ENCODE measurements around the gene FAM229A. TPM values are rescaled to one million over a fixed set of nuclear protein-coding genes. Genes with fewer than 3 reads are reported as not detected.

The FAM229A gene
- total and polyA plus RNA-seq, 9 of the 15 experiments (the other 6 are each of a cell fraction or from before 2014, with no cell fraction given), result 0.04 to 21.6 (median 7.4) TPM

- Histone ChIP-seq H3K79me2 (ENCODE audit: control insufficient read depth, insufficient read depth, low read length) (no peaks in the 10 kb centered on the region), H3K4me1 (replicated peaks in 1 of 2; ENCODE audit: control insufficient read depth in 2 of 2, insufficient read depth in 2 of 2, low read length in 2 of 2) (peaks cover 8 to 23% of the 10 kb centered on the region in 2 experiments; a peak in 4 of 5 replicates), H3K36me3 (ENCODE audit: control insufficient read depth, insufficient read depth, low read length) (no peaks in the 10 kb centered on the region), H4K20me1 (replicated peaks; ENCODE audit: control insufficient read depth, insufficient read depth, low read length) (no peaks in the 10 kb centered on the region), H3K27ac (ENCODE audit: extremely low read depth, low read depth, low read length) (no peak overlapping the region), H2AFZ (ENCODE audit: low read depth, low read length) (no peak overlapping the region), H3K9ac (ENCODE audit: insufficient read depth in 1 of 2, low read depth in 2 of 2, low read length in 2 of 2) (no peak overlapping the region), H3K27me3 (ENCODE audit: control insufficient read depth in 2 of 2, insufficient read depth in 2 of 2, low read length in 2 of 2) (no peaks in the 10 kb centered on the region), H3K9me3 (replicated peaks; ENCODE audit: control insufficient read depth, insufficient read depth, low read depth, low read length) (no peaks in the 10 kb centered on the region), H3K4me2 (ENCODE audit: insufficient read depth, low read length) (no peak overlapping the region), H3K9me1 (ENCODE audit: control insufficient read depth, insufficient read depth, low read length) (no peaks in the 10 kb centered on the region), H3K4me3 (no peak overlapping the region)
- ChIA-PET POLR2A (interaction anchor here (0.6 to 2.2 kb wide), 3 partner anchors 11 to 659 kb away, joined by 4 to 6 read pairs (median 5); partner anchors contain the start of gene BSDC1), CTCF (ENCODE audit: low intra/inter-chr PET ratio) (interaction anchor here (0.6 kb wide), 1 partner anchor 776 kb away, joined by 4 read pairs; no protein-coding TSS in a partner anchor)
- ATAC-seq (no peak), FAIRE-seq (no peak), DNase-seq (ENCODE audit: extremely low read depth in 1 of 4, low spot score in 3 of 4) (no peak)
- in situ Hi-C loops (cut with MboI) (no loop called here), intact Hi-C loops (cut with micrococcal nuclease) (loop anchor here (5.0 kb wide), 3 partner anchors 297 to 682 kb away; partner anchors contain the start of genes FNDC5 and SYNC)
- TF ChIP-seq, protein P1, sequence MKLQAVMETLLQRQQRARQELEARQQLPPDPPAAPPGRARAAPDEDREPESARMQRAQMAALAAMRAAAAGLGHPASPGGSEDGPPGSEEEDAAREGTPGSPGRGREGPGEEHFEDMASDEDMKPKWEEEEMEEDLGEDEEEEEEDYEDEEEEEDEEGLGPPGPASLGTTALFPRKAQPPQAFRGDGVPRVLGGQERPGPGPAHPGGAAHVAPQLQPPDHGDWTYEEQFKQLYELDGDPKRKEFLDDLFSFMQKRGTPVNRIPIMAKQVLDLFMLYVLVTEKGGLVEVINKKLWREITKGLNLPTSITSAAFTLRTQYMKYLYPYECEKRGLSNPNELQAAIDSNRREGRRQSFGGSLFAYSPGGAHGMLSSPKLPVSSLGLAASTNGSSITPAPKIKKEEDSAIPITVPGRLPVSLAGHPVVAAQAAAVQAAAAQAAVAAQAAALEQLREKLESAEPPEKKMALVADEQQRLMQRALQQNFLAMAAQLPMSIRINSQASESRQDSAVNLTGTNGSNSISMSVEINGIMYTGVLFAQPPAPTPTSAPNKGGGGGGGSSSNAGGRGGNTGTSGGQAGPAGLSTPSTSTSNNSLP (IDR thresholded peaks at IDR 0.05; ENCODE audit: borderline replicate concordance, low read depth, low read length), result no peak
- TF ChIP-seq ZNF512 (tag; IDR thresholded peaks at IDR 0.05), result no peak
- TF ChIP-seq, protein P2, sequence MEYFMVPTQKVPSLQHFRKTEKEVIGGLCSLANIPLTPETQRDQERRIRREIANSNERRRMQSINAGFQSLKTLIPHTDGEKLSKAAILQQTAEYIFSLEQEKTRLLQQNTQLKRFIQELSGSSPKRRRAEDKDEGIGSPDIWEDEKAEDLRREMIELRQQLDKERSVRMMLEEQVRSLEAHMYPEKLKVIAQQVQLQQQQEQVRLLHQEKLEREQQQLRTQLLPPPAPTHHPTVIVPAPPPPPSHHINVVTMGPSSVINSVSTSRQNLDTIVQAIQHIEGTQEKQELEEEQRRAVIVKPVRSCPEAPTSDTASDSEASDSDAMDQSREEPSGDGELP (CRISPR knock-in tag; IDR thresholded peaks at IDR 0.05; ENCODE audit: borderline replicate concordance), result no peak
- no TSS peak for BruUV-seq (replicated peaks)
- WGBS (ENCODE audit: insufficient coverage, low coverage, missing lambda C conversion rate), result 30% methylated on average over 2 of the region's 2 CpGs
Measured at GRCh38 chr1:32404946-32405345, 42.7 kb upstream of the FAM229A start.

All from K562 (cell line).